K562 (cell line): ENCODE measurements around the gene MTX3. TPM values are rescaled to one million over a fixed set of nuclear protein-coding genes. Genes with fewer than 3 reads are reported as not detected.

Experiments used
- ATAC-seq: fragments of 200-7000 bp; cut with Tn5 transposase; 3 replicates; pipeline ENCODE4 v1.9.1; 2020; ENCODE audit warnings: moderate library complexity
- BruUV-seq: library from RNA; stranded (reverse); fragments of 400-500 nt; replicated peaks from 2 replicates; lab custom pipeline; 2021; lab: Mats Ljungman, UMichigan
- CTCF ChIA-PET: fragments of 300-600 bp; formaldehyde crosslinking; extraction: SDS; loops from one replicate; lab custom pipeline; 2021; ENCODE audit warnings: low intra/inter-chr PET ratio; lab: Yijun Ruan, JAX
- POLR2A ChIA-PET: fragments of 300-600, 350-650 bp; sonication (Branson Sonifier 250); formaldehyde crosslinking; extraction: SDS; loops from one replicate; lab custom pipeline; 2021; ENCODE audit warnings: antibody characterized with exemption, inconsistent platforms; lab: Yijun Ruan, JAX
- DNase-seq, 4 experiments: peaks; one replicate each; pipeline versions ENCODE4 v3.0.0 to v3.0.0-alpha.2; 2011 to 2018; ENCODE audit warnings: low spot score in 3 of 4, mixed read lengths in 3 of 4; ENCODE audit errors: extremely low read depth in 1 of 4
- FAIRE-seq: peaks from 2 replicates; lab custom pipeline; 2011; peaks lifted over from hg19 to GRCh38; lab: Jason Lieb, UNC
- H2AFZ ChIP-seq: 2 replicates; pipeline ENCODE4 v1.6.0; 2011; ENCODE audit warnings: low read depth, low read length, control low read depth, inconsistent platforms
- H3K27ac ChIP-seq: fragments of 200-600 bp; 3 replicates; pipeline ENCODE4 v1.8.0; 2011; ENCODE audit warnings: low read depth, mild to moderate bottlenecking, control low read depth, inconsistent platforms, low read length, moderate library complexity, mixed read lengths; ENCODE audit errors: extremely low read depth
- H3K27me3 ChIP-seq, 2 experiments: fragments of 300-600 bp in 1 of 2; 2 replicates in 1 of 2; 3 replicates in 1 of 2; pipeline versions ENCODE4 v1.6.0 to v1.8.0; 2011; ENCODE audit warnings: inconsistent platforms in 2 of 2, low read length in 2 of 2, mild to moderate bottlenecking in 1 of 2, mixed read lengths in 1 of 2, moderate library complexity in 1 of 2; ENCODE audit not compliant: control insufficient read depth in 2 of 2, insufficient read depth in 2 of 2
- H3K36me3 ChIP-seq: fragments of 300-600 bp; 3 replicates; pipeline ENCODE4 v1.8.0; 2011; ENCODE audit warnings: mild to moderate bottlenecking, low read length, inconsistent platforms; ENCODE audit not compliant: control insufficient read depth, insufficient read depth
- H3K4me1 ChIP-seq, 2 experiments: fragments of 200-600 bp in 1 of 2; replicated peaks in 1 of 2; 2 replicates in 1 of 2; 3 replicates in 1 of 2; pipeline versions ENCODE4 v1.5.1 to v1.8.0; 2011; ENCODE audit warnings: inconsistent platforms in 2 of 2, low read length in 2 of 2, mild to moderate bottlenecking in 1 of 2, mixed read lengths in 1 of 2, moderate library complexity in 1 of 2; ENCODE audit not compliant: control insufficient read depth in 2 of 2, insufficient read depth in 2 of 2
- H3K4me2 ChIP-seq: 2 replicates; pipeline ENCODE4 v1.6.1; 2011; ENCODE audit warnings: low read length, control low read depth, inconsistent platforms, mixed read lengths; ENCODE audit not compliant: insufficient read depth
- H3K4me3 ChIP-seq: fragments of 200-600 bp; sonication (generic), shearing (Covaris generic); 2 replicates; pipeline ENCODE4 v1.5.1; 2016; ENCODE audit warnings: control low read depth, inconsistent platforms
- H3K79me2 ChIP-seq: fragments of 200-600 bp; 3 replicates; pipeline ENCODE4 v1.8.0; 2011; ENCODE audit warnings: low read length, inconsistent platforms; ENCODE audit not compliant: control insufficient read depth, insufficient read depth
- H3K9ac ChIP-seq, 2 experiments: 2 replicates each; pipeline versions ENCODE4 v1.6.0 to v1.6.1; 2011; ENCODE audit warnings: low read depth in 2 of 2, low read length in 2 of 2, control low read depth in 1 of 2, inconsistent platforms in 1 of 2, mild to moderate bottlenecking in 1 of 2, mixed read lengths in 1 of 2; ENCODE audit not compliant: insufficient read depth in 1 of 2
- H3K9me1 ChIP-seq: one replicate; pipeline ENCODE4 v1.6.0; 2011; ENCODE audit warnings: inconsistent platforms, mild to moderate bottlenecking, low read length, moderate library complexity; ENCODE audit not compliant: control insufficient read depth, insufficient read depth
- H3K9me3 ChIP-seq: replicated peaks from 2 replicates; pipeline ENCODE4 v1.5.1; 2011; ENCODE audit warnings: low read depth, low read length, inconsistent platforms; ENCODE audit not compliant: control insufficient read depth, insufficient read depth
- H4K20me1 ChIP-seq: replicated peaks from 2 replicates; pipeline ENCODE4 v1.6.1; 2011; ENCODE audit warnings: low read length, inconsistent platforms, mixed read lengths; ENCODE audit not compliant: control insufficient read depth, insufficient read depth
- DEAF1 ChIP-seq: fragments of 450-650 bp; formaldehyde crosslinking; IDR thresholded peaks from 2 replicates; pipeline ENCODE4 v1.4.0; 2020; ENCODE audit warnings: mild to moderate bottlenecking, moderate library complexity
- HLTF ChIP-seq: fragments of 450-650 bp; IDR thresholded peaks from 2 replicates; pipeline ENCODE4 v1.6.1; 2016
- TEAD1 ChIP-seq, 2 experiments: fragments of 450-650 bp in 1 of 2; sonication (generic) in 1 of 2; formaldehyde crosslinking; IDR thresholded peaks; 2 replicates each; pipeline versions ENCODE4 v1.4.0 to v1.8.0; 2020 to 2022; ENCODE audit warnings: mild to moderate bottlenecking in 2 of 2, missing genetic modification reagents in 1 of 2
- UBTF ChIP-seq, 2 experiments: IDR thresholded peaks; 2 replicates each; pipeline ENCODE4 v1.6.1; 2012; ENCODE audit warnings: improper control_type of control experiment in 2 of 2, low read depth in 2 of 2, low read length in 2 of 2, borderline replicate concordance in 1 of 2
- ZNF407 ChIP-seq: fragments of 450-650 bp; IDR thresholded peaks from 2 replicates; pipeline ENCODE4 v1.6.1; 2016; ENCODE audit warnings: low read depth
- ZNF449 ChIP-seq: fragments of 250-450 bp; sonication (Bioruptor Pico); IDR thresholded peaks from 2 replicates; pipeline ENCODE4 v1.8.0; 2022; ENCODE audit warnings: moderate library complexity, mild to moderate bottlenecking, inconsistent platforms
- ZNF830 ChIP-seq: fragments of 250-450 bp; sonication (Bioruptor Pico); IDR thresholded peaks from 2 replicates; pipeline ENCODE4 v1.5.0; 2021; ENCODE audit warnings: mild to moderate bottlenecking
- WGBS: fragments of 100-300 bp; shearing (Covaris generic); methylation state at CpG from one replicate; pipeline ENCODE4 v1.1.6; 2016; ENCODE audit warnings: low coverage, mixed read lengths; ENCODE audit not compliant: insufficient coverage; ENCODE audit errors: missing lambda C conversion rate; 5-methylcytosine and 5-hydroxymethylcytosine counted together
- in situ Hi-C: fragments of 300-500 bp; cut with MboI; formaldehyde crosslinking; loops from 4 replicates; pipeline ENCODE4 v1.15.0; 2018; ENCODE audit warnings: inconsistent platforms, mixed read lengths
- intact Hi-C: fragments of 100-400 bp; cut with micrococcal nuclease; formaldehyde crosslinking; loops from 2 replicates; pipeline ENCODE4 v1.14.2; 2022
- polyA plus RNA-seq, 8 experiments: library from polyadenylated mRNA; depleted of rRNA in 4 of 8; stranded (reverse) in 5 of 8; unstranded in 3 of 8; fragments of >200 nt; fragmentation: Nextera tagmentation in 2 of 8; fragmentation: Illumina TruSeq in 1 of 8; extraction: Ambion mirVana in 2 of 8; extraction: Trizol in 1 of 8; gene quantifications; 2 replicates each; pipeline versions ENCODE4 v1.2.1 to v1.2.3, GENCODE V29; 2011 to 2014; ENCODE audit warnings: inconsistent platforms in 1 of 8, missing spikeins in 1 of 8
- total RNA-seq, 7 experiments: library from RNA; depleted of rRNA in 6 of 7; stranded (reverse); fragments of >200 nt in 6 of 7; fragmentation: Illumina TruSeq in 2 of 7; extraction: Trizol in 2 of 7; gene quantifications; 2 replicates each; pipeline versions ENCODE4 v1.2.1 to v1.2.3, GENCODE V29; 2011 to 2021; ENCODE audit warnings: low replicate concordance in 1 of 7

Gene MTX3
- total and polyA plus RNA-seq, 9 of the 15 experiments (the other 6 are each of a cell fraction or from before 2014, with no cell fraction given), result 0.04 to 0.36 (median 0.15) TPM; not detected in 1

GRCh38 chr5:79992891-79993657 lies 2.0 kb upstream of the MTX3 start:
- Histone ChIP-seq H3K36me3 (no peaks in the 10 kb centered on the region), H3K4me3 (no peak overlapping the region), H3K27ac (no peak overlapping the region), H3K79me2 (no peaks in the 10 kb centered on the region), H2AFZ (no peak overlapping the region), H3K4me2 (no peak overlapping the region), H3K9me3 (no peaks in the 10 kb centered on the region), H3K27me3 (peaks cover 2 to 5% of the 10 kb centered on the region in 2 experiments; a peak in 1 of 5 replicates), H3K9me1 (no peaks in the 10 kb centered on the region), H3K9ac (no peak overlapping the region), H4K20me1 (no peaks in the 10 kb centered on the region), H3K4me1 (peaks cover 0 to 6% of the 10 kb centered on the region in 2 experiments; a peak in 1 of 5 replicates)
- no peak for FAIRE-seq
- 0% methylated on average over 2 of the region's 2 CpGs for WGBS
- intact Hi-C loops (no loop called here), in situ Hi-C loops (no loop called here)
- ChIA-PET POLR2A (no interaction called here), CTCF (no interaction called here)
- BruUV-seq, result no TSS peak
- no peak for DNase-seq
- no peak for ATAC-seq
- no peak for TF ChIP-seq ZNF407
- no peak for TF ChIP-seq HLTF
- TF ChIP-seq TEAD1 (CRISPR knock-in tag; IDR thresholded peaks at IDR 0.05), result no peak
- TF ChIP-seq DEAF1 (CRISPR knock-in tag), result no peak
- no peak for TF ChIP-seq UBTF (IDR thresholded peaks at IDR 0.05; ENCODE audit: borderline replicate concordance in 1 of 2, low read depth in 2 of 2, low read length in 2 of 2)
- no peak for TF ChIP-seq ZNF830 (CRISPR knock-in tag)
- TF ChIP-seq ZNF449 (CRISPR knock-in tag), result no peak
